Dermis lymphatic vessel endothelial cell (primary cell): ENCODE data around the gene OR10Z1. TPM values are rescaled to one million over a fixed set of nuclear protein-coding genes. Genes with fewer than 3 reads are reported as not detected.

Source experiments
- total RNA-seq: library from RNA; depleted of rRNA; stranded (reverse); fragments of >200 nt; gene quantifications from 2 replicates; pipeline ENCODE4 v1.2.1, GENCODE V29; 2014

The OR10Z1 gene, protein sequence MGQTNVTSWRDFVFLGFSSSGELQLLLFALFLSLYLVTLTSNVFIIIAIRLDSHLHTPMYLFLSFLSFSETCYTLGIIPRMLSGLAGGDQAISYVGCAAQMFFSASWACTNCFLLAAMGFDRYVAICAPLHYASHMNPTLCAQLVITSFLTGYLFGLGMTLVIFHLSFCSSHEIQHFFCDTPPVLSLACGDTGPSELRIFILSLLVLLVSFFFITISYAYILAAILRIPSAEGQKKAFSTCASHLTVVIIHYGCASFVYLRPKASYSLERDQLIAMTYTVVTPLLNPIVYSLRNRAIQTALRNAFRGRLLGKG
- not detected in 2 replicates for total RNA-seq

GRCh38 chr1:158604968-158605367, at the start of gene OR10Z1:
TSS of gene OR10Z1 (plus strand) at chr1:158605268. CDS start at chr1:158606439, 1,171 bp downstream.

DNA sequence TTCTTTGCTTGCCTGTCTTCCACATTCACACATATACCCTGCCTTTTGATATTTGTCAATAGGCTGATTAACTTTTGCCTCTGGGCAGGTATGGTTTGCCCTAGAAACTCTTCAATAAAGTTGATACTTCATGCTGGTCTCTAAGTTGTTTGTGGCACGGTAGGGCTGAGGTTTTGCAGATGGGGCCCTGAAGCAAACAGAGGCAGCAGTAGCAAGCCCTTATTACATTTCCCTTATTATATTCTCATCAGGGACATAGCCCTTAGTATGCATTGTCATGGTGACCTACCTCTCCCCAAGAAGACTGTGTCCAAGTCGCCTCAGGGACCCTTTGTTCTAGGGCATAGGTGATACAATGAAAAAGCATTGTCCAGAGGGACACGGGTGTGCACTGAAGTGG, 34.6 kb upstream of the OR10Z1 start, which contains the start of gene OR6P1:
TSS of gene OR6P1 (minus strand) at position 101 of the 400 bp plus-strand sequence. CDS start 6,976 bp downstream, outside the sequence.

DNA sequence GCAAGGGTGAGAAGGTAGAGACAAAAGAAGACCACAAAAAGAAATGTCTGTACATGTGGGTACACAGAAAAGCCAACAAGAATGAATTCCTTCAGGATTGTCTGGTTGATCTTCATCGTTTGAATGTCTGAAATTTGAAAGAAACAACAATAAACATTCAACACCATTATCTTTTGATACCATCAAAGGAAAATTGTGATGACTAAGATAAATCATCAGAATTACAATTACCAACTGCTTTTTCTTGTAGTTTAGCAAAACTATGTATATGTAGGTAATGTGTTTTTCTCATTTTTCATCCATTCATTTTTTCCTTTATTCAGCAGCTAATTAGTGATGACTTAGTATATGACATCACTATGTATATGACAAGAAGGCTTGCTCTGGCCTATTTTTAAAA, 25.3 kb upstream of the OR10Z1 start, which contains the start of gene OR10X1:
TSS of gene OR10X1 (minus strand) at position 167 of the 400 bp plus-strand sequence. CDS start at position 167, 0 bp downstream.

Other genes starting within 250 kb of the OR10Z1 start
- not detected in 2 replicates for gene OR10T2, start 205.8 kb upstream of the OR10Z1 start, total RNA-seq
- not detected in 2 replicates for gene OR10K2, start 179.0 kb upstream of the OR10Z1 start, total RNA-seq
- not detected in 2 replicates for gene OR10K1, start 143.4 kb upstream of the OR10Z1 start, total RNA-seq
- not detected in 2 replicates for gene OR10R2, start 133.0 kb upstream of the OR10Z1 start, total RNA-seq
- gene OR6Y1, start 50.9 kb upstream of the OR10Z1 start, total RNA-seq = not detected in 2 replicates
- not detected in 2 replicates for gene OR6P1, start 34.7 kb upstream of the OR10Z1 start, total RNA-seq
- not detected in 2 replicates for gene OR10X1, start 25.4 kb upstream of the OR10Z1 start, total RNA-seq
- gene SPTA1, start 81.4 kb downstream of the OR10Z1 start, total RNA-seq = 1.7 TPM in 2 replicates
- gene OR6K2, start 95.4 kb downstream of the OR10Z1 start, total RNA-seq = not detected in 2 replicates
- not detected in 2 replicates for gene OR6K3, start 115.5 kb downstream of the OR10Z1 start, total RNA-seq
- gene OR6K6, start 149.5 kb downstream of the OR10Z1 start, total RNA-seq = 0.09 TPM in 1 of 2 replicates, not detected in the other
- not detected in 2 replicates for gene OR6N1, start 166.9 kb downstream of the OR10Z1 start, total RNA-seq
- gene OR6N2, start 175.9 kb downstream of the OR10Z1 start, total RNA-seq = not detected in 2 replicates
- not detected in 2 replicates for gene MNDA, start 226.1 kb downstream of the OR10Z1 start, total RNA-seq